ENCODE results near the gene SLC35G3. TPM values are rescaled to one million over a fixed set of nuclear protein-coding genes. Genes with fewer than 3 reads are reported as not detected.
"Not testable (repeated sequence)": the region's sequence is repeated elsewhere in the genome, so short reads cannot be mapped to it uniquely, and the experiment has no call there.

Gene SLC35G3
- total and polyA plus RNA-seq, 8 donors: 0.12 TPM; not detected in 7

DNA sequence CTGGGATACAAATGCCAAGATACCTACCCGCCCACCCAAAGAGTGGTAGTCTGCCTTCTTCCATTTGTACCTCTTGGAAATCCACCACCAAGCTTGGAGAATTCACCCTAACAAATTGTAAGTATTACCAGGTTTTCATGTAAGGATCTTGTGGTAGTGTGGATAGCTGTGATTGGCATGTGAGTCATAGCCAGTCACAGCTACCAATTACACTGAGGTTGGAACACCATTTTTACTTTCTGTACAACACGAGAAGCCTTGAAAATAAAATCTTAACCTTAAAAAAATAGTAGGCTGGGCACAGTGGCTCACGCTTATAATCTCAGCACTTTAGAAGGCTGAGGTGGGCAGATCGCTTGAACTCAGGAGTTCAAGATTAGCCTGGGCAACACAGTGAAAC lies 18.5 kb upstream of the SLC35G3 start:
- no peaks in the 10 kb centered on the region for H3K27me3 ChIP-seq
- TF ChIP-seq POLR2A (IDR thresholded peaks at IDR 0.05) (no peak), POLR2AphosphoS5 (IDR thresholded peaks at IDR 0.05) (no peak), EP300 (IDR thresholded peaks at IDR 0.05) (no peak)
- TF ChIP-seq, protein P1, sequence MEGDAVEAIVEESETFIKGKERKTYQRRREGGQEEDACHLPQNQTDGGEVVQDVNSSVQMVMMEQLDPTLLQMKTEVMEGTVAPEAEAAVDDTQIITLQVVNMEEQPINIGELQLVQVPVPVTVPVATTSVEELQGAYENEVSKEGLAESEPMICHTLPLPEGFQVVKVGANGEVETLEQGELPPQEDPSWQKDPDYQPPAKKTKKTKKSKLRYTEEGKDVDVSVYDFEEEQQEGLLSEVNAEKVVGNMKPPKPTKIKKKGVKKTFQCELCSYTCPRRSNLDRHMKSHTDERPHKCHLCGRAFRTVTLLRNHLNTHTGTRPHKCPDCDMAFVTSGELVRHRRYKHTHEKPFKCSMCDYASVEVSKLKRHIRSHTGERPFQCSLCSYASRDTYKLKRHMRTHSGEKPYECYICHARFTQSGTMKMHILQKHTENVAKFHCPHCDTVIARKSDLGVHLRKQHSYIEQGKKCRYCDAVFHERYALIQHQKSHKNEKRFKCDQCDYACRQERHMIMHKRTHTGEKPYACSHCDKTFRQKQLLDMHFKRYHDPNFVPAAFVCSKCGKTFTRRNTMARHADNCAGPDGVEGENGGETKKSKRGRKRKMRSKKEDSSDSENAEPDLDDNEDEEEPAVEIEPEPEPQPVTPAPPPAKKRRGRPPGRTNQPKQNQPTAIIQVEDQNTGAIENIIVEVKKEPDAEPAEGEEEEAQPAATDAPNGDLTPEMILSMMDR (IDR thresholded peaks at IDR 0.05): no peak
- no peaks in the 10 kb centered on the region for H3K9me3 ChIP-seq
- intact Hi-C loops (cut with DNase I; ENCODE audit: low total_unique reads): no loop called here
- H3K4me3 ChIP-seq: no peak overlapping the region
- no peaks in the 10 kb centered on the region for H3K4me1 ChIP-seq
- peak overlapping the region in 3 of 5 donors; percentile 56 to 76 (median 58) for H3K27ac ChIP-seq
- H3K36me3 ChIP-seq: no peaks in the 10 kb centered on the region
- no peak for DNase-seq
- 82 to 91% (median 88%) methylated on average over 4 of the region's 4 CpGs for WGBS, 5 donors

DNA sequence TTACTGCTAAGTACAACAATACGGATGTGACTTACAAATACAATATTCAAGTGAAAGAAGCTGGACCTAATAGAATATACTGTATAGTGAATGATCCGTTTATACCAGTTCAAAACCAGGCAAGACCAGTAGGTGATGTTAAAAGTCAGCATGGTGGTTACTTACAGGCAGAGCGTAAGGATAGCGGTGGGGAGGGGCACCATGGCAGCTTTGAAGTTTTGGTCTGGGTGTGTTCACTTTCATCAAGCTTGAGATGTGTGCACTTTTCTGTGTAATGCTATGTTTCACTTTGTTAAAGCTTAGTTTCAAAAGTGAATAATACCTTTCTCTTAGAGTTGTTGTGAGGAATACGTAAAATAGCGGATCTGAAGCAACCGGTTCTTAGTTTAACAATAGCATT lies 16.5 kb upstream of the SLC35G3 start:
- Histone ChIP-seq H3K36me3 (no peaks in the 10 kb centered on the region), H3K27ac (no peak overlapping the region), H3K27me3 (no peaks in the 10 kb centered on the region), H3K4me1 (no peaks in the 10 kb centered on the region), H3K4me3 (no peak overlapping the region), H3K9me3 (no peaks in the 10 kb centered on the region)
- no peak for TF ChIP-seq POLR2A (IDR thresholded peaks at IDR 0.05)
- TF ChIP-seq, protein P1 (IDR thresholded peaks at IDR 0.05): no peak
- TF ChIP-seq EP300 (IDR thresholded peaks at IDR 0.05): no peak
- no peak for TF ChIP-seq POLR2AphosphoS5 (IDR thresholded peaks at IDR 0.05)
- no peak for DNase-seq
- WGBS, 5 donors: 89 to 93% (median 90%) methylated on average over 7 of the region's 7 CpGs
- intact Hi-C loops (cut with DNase I; ENCODE audit: low total_unique reads): no loop called here

DNA sequence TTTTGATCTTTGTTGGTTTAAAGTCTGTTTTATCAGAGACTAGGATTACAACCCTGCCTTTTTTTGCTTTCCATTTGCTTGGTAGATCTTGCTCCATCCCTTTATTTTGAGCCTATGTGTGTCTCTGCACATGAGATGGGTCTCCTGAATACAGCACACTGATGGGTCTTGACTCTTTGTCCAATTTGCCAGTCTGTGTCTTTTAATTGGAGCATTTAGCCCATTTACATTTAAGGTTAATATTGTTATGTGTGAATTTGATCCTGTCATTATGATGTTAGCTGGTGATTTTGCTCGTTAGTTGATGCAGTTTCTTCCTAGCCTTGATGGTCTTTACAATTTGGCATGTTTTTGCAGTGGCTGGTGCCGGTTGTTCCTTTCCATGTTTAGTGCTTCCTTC lies 8.4 kb upstream of the SLC35G3 start:
- peaks cover 0 to 19% (median 10%) of the 10 kb centered on the region in 4 donors for H3K9me3 ChIP-seq
- H3K4me1 ChIP-seq; H3K27ac ChIP-seq; DNase-seq; H3K27me3 ChIP-seq; H3K4me3 ChIP-seq; intact Hi-C loops (cut with DNase I; ENCODE audit: low total_unique reads); H3K36me3 ChIP-seq: not testable (repeated sequence)
- 62 to 87% (median 75%) methylated on average over 1 to 2 of the region's 2 CpGs for WGBS, 5 donors

DNA sequence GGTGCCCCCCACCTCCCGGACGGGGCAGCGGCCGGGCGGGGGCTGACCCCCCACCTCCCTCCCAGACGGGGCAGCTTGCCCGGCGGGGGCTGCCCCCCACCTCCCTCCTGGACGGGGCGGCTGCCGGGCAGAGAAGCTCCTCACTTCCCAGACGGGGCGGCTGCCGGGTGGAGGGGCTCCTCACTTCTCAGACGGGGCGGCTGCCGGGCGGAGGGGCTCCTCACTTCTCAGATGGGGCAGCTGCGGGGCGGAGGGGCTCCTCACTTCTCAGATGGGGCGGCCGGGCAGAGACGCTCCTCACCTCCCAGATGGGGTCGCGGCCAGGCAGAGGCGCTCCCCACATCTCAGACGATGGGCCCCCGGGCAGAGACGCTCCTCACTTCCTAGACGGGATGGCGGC lies 869 bp upstream of the SLC35G3 start:
- 93 to 98% (median 96%) methylated on average over 19 to 31 of the region's 31 CpGs for WGBS, 5 donors
- H3K4me3 ChIP-seq; DNase-seq; intact Hi-C loops (cut with DNase I; ENCODE audit: low total_unique reads); H3K27me3 ChIP-seq; H3K36me3 ChIP-seq; H3K4me1 ChIP-seq; H3K27ac ChIP-seq: not testable (repeated sequence)
- H3K9me3 ChIP-seq: peaks cover 0 to 19% (median 9%) of the 10 kb centered on the region in 4 donors

DNA sequence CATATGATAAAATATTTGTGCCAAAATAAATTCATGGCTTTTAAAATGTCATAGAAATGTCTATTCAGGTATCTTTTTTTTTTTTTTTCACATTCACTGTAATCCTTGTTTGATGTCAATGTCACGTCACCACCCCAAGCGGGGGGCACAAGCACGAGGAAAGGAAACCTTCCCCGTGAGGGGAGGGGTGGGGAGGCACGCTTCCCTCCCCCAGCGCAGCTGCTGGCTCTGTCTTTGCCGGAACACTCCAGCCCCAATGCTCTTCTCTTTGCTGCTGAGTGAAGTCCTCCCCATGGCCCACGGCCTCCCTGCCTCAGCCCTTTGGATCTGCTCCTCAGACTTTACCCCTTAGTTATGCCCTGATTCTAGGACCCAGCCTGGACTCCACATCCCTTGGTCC lies 1.5 kb downstream of the SLC35G3 start:
- no peaks in the 10 kb centered on the region for H3K36me3 ChIP-seq
- no peak overlapping the region for H3K4me3 ChIP-seq
- DNase-seq: no peak
- TF ChIP-seq POLR2A (IDR thresholded peaks at IDR 0.05): no peak
- no peak overlapping the region for H3K27ac ChIP-seq
- H3K4me1 ChIP-seq: no peaks in the 10 kb centered on the region
- intact Hi-C loops (cut with DNase I; ENCODE audit: low total_unique reads): no loop called here
- WGBS, 5 donors: 71 to 80% (median 78%) methylated on average over 8 of the region's 8 CpGs
- H3K27me3 ChIP-seq: no peaks in the 10 kb centered on the region
- peaks cover 0 to 7% (median 0%) of the 10 kb centered on the region in 4 donors for H3K9me3 ChIP-seq

DNA sequence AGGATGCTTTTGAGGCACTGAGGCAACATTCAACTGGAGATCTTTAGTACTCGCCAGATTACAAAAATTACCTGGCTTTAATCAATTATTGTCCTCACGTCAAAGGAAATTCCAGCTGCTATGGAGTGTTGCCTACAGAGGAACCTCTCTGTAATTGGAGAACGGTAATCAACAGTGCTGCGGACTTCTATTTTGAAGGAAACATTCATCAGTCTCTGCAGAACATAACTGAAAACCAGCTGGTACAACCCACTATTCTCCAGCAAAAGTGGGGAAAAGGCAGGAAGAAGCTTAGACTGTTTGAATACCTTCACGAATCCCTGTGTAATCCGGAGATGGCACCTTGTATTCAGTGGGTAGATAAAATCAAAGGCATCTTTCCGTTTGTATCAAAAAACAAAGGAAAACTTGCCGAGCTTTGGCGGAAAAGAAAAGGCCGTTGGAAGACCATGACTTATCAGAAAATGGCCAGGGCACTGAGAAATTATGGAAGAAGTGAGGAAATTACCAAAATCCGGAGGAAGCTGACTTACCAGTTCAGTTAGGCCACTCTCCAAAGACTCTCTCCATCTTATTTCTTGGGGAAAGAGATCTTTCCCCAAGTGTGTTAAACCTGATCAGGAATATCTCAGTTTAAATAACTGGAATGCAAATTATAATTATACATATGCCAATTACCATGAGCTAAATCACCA lies 3.0 kb downstream of the SLC35G3 start:
- 70 to 81% (median 76%) methylated on average over 11 of the region's 11 CpGs for WGBS, 5 donors
- no peaks in the 10 kb centered on the region for H3K27me3 ChIP-seq
- no peaks in the 10 kb centered on the region for H3K36me3 ChIP-seq
- no peak overlapping the region for H3K4me3 ChIP-seq
- H3K4me1 ChIP-seq: no peaks in the 10 kb centered on the region
- no peak for DNase-seq
- H3K27ac ChIP-seq: no peak overlapping the region
- intact Hi-C loops (cut with DNase I; ENCODE audit: low total_unique reads): no loop called here
- peaks cover 0 to 7% (median 0%) of the 10 kb centered on the region in 4 donors for H3K9me3 ChIP-seq
- TF ChIP-seq, protein P1 (IDR thresholded peaks at IDR 0.05): no peak
- TF ChIP-seq POLR2A (IDR thresholded peaks at IDR 0.05): no peak
- no peak for TF ChIP-seq EP300 (IDR thresholded peaks at IDR 0.05)
- no peak for TF ChIP-seq POLR2AphosphoS5 (IDR thresholded peaks at IDR 0.05)

Data from stomach (tissue), 9 donors.